Activated CD4-positive, alpha-beta T cell treated with anti-CD3 and anti-CD28 coated beads, Interleukin-2, amount 50 U/mL, for 4 hours (primary cell): ENCODE data around the gene SIRT2.

ENCODE experiments used
- DNase-seq, 2 experiments: peaks; one replicate each; pipeline ENCODE4 v3.0.0-alpha.2; 2020

SIRT2 gene

DNA sequence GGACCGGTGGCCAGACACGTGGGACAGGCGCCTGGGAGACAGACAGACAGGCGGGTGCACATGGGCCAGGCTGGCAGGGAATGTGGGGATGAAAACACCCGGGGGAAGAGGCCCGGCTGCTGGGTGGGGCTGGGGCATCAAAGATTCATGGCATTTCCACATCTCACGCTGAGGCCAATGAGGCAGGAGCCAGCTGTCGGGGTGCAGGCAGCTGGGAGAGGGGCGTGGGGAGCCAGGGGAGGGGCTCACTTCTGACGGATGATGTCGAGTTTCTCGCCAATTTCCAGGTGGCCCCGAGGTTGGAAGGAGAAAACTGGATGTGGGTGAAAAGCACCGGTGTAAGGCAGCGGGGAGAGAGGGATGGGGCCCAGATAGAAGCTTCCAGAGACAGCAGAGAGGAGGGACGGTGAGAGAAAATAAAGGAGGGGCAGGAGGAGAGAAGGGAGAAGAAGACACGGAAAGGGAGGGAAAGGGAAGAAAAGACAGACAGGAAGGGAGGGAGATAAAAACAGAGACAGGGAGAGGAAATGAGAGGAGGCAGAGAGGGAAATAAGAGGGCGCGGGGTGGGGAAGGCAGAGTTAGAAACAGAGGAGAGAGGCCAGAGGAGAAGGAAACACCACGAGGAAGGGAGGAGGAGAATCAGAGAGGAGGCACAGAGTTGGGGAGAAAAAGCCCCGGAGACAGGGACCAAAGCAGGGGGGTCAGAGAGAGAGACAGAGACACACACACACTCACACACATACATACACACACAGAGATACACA is 20.6 kb upstream of the SIRT2 start:
- no peak for DNase-seq

DNA sequence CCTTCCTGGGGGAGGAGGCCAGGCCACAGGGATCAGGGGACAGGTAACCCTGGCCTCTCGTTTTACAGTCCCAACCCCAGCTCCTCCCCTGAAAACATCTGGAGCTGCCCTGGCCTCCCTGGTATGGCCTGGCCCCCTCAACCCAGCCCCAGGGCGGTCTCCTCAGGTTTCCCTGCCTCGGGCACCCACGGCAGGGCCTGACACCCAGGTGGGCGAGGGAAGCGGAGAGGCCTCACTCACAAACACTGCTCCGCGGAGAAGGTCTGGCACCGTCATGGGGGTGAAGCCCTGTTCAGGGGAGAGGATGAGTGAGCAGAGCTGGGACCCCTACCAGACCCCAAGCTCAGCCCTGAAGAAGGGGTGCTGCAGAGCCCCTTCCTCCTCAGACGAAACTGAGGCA is 19.1 kb upstream of the SIRT2 start:
- no peak for DNase-seq

DNA sequence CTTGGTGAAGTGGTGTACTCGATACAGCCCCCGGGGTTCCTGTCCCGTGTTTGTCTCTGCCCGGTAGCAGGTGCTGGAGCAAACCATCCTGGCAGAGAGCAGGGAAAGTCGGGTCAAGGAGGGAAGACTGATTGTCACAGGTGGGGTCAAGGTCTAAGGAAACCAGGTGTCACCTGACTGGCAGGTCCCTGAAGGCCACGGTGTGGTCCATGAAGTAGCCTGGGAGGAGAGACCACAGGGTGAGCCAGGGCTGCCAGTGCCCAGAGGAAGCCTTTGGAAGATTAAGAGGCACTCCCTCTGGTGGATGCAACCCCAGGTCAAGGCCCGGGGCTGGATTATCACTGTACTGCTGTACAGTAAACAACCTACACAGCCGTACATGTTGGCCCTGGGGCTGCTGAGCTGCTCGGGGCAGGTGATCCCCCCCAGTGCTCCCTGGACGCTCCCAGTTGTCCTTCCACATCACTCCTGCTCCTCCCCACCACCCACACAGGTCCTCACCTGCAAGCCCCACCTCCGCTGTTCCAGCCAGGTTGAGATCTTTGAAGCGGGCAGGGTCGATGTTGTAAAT is 18.6 kb upstream of the SIRT2 start:
- DNase-seq = no peak

DNA sequence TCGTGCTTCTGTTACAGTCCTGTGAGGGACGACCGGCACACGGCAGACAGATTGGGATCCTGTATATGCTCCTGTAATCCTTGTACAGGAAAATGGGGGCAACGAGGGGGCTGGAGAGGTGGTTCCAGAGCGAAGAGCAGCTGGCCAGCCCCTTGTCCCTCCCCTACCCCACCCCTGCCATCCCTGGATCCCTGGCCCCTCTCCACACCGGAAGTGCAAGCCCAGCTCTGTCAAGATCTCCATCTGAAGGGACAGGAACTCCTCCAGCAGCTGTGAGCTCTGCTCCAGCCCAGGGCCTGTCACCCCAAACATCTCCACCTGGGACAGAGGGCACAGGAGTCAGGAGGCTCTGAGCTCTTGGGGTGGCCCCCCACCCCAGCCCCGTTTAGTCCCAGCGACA is 18.1 kb upstream of the SIRT2 start:
- no peak for DNase-seq

DNA sequence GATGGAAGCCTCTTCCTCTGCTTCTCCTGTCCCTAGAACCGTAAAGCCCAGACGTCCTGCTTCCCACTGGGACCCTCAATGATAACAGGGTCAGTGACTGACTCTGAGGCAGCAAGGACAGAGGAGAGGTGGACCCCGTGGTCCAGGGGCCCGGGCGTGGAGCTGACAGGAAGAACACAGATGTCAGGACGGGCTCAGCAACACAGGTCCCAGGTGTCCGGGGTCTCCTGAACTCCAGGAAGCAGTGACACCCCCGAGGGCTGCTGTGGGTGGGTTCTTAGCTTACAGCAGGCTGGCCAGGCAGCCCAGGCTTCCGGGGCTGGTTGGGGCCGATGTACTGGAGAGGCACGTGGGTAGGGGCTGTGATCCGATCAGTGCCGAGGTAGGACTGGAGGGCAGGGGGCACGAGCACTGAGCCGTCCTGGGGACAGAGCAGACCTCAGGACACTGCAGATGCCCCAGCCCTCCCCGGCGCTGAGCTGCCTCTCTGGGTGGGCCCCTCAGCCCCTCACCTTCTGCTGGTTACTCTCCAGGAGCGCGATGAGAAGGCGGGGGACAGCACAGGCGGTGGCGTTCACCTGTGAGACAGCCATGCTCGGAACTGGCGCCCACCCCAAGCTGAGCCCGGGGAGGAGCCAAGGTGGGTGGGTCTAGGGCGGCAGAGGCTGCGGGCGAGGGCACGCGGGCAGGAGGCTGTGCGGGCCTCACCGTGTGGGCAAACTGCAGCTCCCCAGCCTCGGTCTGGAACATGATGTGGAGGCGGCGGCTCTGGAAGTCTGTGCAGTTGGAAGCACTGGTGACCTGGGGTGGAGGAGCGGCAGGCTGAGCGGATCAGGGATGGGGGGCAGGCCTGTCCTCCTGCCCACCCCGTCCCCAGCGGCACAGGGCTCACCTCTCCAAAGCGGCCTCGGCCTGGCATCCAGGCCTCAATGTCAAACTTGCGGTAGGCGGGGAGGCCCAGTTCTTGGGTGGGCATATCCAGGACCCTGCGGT is 16.2 kb upstream of the SIRT2 start:
- DNase-seq = no peak

DNA sequence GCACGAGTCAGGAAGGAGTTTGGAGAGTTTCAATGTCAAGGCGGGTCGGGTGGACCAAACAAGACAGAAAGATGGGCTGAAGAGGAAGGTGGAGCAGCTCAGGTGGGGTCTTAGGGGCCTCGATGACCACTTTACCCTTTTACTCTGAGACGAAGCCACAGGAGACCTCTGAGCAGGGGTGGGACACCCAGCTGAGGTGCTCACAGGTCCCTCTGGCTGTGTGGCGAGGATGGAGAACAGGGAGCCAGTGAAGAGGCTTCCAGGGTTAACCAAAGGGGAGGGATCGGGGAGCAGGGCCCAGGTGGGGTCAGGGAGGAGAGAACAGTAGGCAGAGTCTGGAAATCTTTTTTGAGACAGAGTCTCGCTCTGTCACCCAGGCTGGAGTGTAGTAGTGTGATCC is 14.5 kb upstream of the SIRT2 start:
- no peak for DNase-seq

DNA sequence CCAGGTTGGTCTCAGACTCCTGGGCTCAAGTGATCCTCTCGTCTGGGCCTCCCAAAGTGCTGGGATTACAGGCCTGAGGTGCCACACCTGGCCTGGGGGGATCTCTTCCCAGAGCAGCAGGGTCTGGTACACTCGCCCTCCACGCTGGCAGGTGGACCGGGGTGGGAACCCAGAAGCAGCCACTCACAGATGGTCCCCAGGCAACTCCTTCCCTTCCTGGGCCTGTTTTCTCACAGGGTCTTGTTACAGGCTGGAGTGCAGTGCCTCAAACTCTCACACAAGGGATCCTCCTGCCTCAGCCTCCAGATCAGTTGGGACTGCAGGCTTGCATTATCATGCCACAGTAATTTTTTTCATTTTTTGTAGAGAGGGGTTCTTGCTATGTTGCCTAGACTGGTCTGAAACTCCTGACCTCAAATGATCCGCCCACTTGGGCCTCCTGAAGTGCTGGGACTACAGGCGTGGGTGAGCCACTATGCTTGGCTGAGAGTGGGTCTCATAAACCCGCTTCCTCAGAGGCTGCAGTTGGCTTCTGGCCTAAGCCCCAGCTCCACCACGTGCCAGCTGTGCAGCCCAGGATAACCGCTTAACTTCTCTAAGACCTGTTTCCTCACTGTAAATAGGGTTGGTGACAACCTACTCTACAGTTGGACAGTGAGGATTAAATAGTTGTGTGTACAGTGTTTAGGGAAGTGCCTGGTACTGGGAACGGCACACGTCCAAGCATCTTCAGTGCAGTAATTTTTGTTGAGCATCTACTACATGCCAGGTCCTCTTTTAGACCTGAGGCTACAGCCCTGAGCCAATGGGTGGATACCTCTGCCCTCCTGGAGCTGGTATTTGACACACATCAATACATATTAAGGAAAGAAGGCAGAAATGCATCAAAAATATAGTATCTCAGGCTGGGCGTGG is 13.4 kb upstream of the SIRT2 start:
- DNase-seq = no peak

DNA sequence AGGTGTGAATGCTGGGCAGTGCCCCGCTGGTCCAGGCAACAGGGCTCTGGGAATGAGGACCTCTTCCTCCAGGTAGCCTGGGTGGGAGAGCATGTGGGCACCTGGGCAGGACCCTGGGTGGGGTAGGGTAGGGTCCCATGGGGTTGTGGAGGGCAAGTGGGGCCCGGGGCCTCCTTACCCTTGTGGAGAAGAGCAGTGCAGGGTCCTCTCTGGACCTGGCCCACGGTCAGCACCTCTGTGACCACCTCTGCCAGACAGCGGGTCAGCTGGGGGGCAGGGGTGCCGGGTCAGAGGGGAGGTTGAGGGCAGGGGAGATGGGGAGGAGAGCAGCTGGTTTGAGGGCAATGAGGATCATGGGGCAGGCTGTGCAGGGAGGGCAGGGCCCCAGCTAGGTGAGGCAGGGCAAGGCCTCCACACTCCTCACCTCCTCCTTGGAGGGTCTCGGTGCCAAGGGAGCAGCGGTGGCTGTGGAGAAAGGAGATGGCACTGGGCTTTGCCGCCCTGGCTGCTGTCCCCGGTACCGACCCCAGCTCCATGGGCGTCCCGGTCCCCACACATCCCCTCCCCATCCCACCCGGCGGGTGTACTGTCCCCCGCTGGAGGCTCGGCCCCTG is 12.1 kb upstream of the SIRT2 start:
- no peak for DNase-seq

DNA sequence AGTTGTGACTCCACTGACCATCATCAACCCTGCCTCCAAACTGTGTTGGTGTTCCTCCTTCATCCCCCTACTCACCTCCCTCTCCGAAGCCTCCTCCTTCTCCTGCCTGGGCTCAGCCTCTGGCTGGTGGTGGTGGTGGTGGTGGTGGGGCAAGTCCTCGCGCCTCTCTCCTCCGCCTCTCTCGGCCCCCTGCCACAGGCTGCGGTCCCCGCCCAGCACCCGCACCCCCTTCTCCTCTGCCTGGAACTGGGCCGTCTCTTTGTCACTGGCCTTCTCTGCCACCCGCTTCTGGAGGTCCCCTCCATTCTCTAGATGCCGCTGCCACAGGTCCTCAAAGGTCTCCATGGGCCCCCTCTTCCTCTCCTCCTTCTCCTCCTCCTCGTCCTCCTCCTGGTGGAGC is 11.1 kb upstream of the SIRT2 start:
- DNase-seq = no peak

DNA sequence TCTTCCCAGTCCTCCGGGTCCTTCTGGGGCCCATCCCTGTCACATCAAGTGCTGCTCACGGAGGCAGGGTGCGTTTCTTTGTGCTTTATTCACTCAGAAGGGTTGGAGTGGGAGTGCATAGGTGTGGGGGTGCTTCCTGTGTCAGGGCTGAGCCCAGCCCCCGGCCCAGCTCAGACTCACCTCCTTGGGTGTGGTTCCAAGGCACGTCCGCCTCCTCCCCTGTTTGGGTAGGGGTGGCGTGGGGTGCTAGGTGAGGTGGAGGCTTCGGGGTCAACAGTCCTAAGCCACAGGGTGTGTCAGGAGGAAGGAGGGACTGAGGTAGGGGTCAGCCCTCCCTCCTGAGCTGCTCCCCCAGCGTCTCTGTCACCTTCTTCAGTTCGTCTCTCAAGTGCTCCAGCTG is 9.5 kb upstream of the SIRT2 start:
- no peak for DNase-seq

DNA sequence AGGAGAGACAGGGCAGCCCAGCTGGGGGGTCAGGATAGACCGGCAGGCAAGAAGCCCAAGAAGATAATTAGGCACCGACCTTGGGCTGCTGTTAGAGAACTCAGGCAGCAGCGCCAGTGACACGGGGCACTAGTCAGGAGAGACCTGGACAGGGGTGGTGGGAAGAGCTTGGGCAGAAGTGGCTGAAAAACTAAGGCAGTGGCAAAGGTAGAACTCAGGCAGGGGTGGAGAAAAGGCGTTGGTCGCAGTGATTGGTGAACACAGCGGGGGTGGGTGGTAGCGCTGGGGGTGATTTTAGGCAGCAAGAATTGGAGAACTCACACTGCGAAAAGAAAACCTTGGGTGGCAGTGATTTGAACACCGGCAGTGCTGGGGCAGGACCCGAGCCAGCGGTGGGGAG is 8.3 kb upstream of the SIRT2 start:
- no peak for DNase-seq

DNA sequence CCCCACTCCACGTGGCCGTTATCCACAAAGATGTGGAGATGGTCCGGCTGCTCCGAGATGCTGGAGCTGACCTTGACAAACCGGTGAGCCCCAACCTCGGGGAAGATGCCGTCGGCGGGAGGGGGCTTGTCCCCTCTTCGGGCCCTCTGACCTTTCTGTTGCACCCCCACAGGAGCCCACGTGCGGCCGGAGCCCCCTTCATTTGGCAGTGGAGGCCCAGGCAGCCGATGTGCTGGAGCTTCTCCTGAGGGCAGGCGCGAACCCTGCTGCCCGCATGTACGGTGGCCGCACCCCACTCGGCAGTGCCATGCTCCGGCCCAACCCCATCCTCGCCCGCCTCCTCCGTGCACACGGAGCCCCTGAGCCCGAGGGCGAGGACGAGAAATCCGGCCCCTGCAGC is 7.8 kb upstream of the SIRT2 start:
- no peak for DNase-seq

DNA sequence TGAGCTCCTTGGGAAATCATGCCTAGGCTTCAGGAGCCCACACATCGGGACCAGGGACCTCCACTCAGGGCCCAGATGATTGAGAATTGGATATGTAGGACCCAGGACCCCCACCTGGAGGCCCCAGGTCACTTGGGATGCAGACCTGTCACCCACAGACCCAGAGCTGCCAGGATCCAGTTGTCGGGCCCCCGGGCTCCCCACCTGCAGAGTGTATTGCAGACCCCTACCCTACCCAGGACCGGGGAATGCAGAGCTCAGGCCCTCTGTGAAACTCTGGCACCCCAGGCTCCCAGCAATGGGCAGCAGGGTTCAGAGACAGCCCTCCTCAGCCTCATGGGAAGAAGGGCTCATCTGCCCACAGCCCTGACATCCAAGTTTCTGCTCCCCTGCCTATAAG is 6.2 kb upstream of the SIRT2 start:
- no peak for DNase-seq

DNA sequence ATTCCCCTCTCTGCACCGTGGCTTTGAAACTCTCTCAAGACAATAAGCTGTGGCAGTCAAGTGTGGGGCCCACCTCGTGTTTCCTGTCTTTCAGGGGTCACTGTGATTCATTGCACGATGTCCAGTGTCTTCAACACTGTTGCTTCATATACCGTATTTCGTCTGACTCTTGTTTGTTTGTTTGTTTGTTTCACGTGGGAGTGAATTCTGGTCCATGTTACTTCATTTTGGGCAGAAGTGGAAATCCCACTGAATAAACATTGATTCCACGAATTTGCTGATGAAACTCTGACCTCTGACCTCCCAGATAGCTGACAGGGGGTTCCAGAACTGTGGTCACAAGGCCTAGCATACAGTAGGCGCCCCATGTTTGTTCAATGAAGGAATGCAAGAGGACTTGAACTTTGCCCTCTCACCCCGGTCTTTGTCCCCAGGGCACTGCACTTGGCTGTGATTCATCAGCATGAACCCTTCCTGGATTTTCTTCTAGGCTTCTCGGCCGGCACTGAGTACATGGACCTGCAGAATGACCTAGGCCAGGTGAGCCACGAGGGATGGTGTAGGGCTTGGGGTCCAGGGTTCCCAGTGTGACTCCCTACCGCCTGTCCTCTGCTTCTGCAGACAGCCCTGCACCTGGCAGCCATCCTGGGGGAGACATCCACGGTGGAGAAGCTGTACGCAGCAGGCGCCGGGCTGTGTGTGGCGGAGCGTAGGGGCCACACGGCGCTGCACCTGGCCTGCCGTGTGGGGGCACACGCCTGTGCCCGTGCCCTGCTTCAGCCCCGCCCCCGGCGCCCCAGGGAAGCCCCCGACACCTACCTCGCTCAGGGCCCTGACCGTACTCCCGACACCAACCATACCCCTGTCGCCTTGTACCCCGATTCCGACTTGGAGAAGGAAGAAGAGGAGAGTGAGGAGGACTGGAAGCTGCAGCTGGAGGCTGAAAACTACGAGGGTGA is 5.4 kb upstream of the SIRT2 start:
- no peak for DNase-seq

DNA sequence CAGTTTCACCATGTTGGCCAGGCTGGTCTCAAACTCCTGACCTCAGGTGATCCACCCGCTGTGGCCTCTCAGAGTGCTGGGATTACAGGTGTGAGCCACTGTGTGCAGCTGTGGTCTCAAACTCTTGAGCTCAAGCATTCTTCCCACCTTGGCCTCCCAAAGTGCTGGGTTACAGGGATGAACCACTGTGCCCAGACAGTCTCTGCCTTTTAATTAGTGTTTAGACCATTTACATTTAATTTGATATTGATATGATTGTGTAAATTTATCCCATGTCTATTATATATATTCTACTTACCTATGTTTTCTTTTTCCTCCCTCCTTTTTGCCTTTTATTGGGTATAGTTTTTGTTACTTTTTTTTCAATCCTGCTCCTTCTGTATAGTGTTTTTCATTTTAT is 2.3 kb upstream of the SIRT2 start:
- DNase-seq = no peak

DNA sequence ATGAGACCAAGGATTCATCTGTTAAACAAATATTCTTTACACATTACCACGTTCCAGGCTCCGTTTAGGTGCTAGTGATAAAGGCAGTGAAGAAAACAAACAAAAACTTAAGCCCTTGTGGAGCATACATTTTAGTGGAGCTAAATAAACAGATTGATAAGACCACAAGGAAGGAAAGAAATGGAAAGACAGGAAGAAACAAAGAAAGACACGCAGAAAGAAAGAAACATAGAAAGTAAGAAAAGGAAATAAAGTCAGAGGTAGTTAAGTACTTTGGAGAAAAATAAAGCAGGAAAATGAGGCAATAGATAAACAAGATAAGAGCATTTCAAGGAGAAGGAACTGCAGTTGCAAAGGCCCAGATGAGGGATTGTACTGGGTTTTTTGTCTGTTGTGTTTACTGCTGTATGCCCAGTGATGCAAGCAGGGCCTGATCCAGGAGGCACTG is 1.3 kb upstream of the SIRT2 start:
- no peak for DNase-seq

DNA sequence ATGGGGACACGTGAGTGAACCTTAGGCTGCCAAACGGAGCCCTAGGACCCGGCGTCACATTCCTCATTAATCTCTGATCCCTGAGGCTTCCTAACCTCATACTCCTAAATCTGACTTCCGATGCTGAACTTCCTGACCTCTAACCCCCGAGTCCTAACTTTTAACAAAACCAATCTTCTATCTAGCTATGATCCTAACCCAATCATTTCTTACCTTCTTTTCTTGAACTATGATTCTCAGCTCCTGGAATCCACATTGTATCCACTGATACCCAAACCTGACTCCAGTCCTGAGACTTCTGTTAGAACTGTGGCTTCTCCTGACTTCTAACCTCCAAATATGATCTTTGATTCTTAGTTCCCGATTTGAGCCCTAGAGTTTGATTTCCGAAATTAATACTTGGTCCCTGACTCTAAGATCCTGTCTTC is 798 bp upstream of the SIRT2 start:
- DNase-seq = no peak

DNA sequence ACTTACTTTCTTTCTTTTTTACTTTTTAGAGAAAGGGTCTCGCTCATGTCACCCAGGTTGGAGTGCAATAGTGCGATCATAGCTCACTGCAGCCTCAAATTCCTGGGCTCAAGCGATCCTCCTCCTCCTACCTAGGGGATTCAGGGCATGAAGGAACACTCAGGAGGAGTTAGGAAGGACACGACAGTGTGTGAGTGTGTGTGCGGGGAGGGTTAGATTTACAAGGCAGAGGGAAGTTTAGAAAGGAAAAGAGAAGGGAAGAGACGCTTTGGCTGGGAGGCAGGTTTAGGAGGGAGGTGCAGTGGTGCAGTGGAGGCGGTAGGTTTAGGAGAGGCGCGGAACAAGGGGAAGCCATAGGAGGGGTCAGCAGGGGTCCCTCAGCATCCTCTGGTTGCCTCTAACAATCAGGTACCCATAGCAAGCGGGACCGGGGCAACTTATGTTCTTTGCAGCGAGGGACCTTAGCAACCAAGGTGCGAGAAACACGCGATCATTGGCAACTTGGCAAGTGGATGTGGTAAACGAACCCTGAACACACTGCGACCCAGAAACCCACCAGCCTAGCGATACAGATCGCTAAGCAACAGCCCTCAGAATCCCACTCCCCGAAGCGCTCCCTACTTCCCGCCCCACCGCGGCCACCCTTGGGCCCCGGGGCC is 501 bp downstream of the SIRT2 start:
- no peak for DNase-seq

DNA sequence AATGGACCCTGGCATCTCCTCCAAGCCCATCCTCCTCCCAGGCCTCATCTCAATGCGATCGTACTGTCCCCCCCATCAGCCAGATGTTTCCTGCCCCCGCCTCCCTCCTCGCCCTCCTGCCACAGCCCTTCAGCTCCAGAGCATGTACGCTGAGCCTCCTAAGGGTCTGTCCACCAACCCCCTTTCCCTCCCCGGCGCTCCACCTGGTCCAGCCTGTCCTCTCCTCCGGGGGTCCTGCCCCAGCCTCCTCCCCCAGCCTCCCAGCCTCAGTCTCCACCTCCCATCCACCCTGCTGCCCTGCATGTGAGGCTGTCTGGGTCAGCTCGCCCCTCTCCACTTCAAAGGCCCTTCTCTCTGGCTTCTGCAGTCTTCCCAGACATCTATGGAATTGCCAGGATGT is 4.5 kb downstream of the SIRT2 start:
- no peak for DNase-seq

DNA sequence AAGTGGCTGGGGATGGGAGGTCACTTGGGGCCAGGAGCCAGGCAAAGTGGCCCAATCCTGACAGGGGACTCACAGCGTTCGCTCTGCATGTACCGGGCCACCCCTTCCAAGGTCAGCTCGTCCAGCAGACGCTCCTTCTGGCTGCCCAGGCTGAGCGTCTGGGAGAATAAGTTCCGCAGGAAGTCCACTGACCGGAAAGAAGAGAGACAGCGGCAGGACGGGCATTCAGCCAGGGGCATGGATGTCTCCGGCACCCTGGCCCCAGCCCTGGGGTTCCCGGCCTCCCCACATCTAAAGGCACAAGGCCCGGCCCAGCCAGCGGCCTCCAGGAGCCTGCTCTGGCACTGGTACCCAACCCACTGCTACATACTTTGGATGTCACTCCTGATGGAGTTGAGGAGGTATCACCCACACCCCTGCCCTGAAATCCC is 6.1 kb downstream of the SIRT2 start:
- DNase-seq = no peak
